Lower leg skin (tissue), 4 donors: Measurements from ENCODE around the gene BFSP2. TPM values are rescaled to one million over a fixed set of nuclear protein-coding genes. Genes with fewer than 3 reads are reported as not detected.

Experiments used
- DNase-seq, 2 donors: peaks; one replicate each; pipeline ENCODE4 v3.0.0-alpha.2; 2019; ENCODE audit warnings: low spot score in 2 of 2
- H3K4me3 ChIP-seq: fragments of 200-600 bp; sonication (generic); 2 replicates; pipeline ENCODE4 v1.5.1; 2017; ENCODE audit warnings: mild to moderate bottlenecking, low read depth; ENCODE audit not compliant: poor library complexity, severe bottlenecking
- POLR2A ChIP-seq, 2 donors: fragments of 450-650 bp; IDR thresholded peaks; one replicate each; pipeline ENCODE4 v1.6.1; 2016 to 2017; ENCODE audit warnings: antibody characterized with exemption in 2 of 2, mild to moderate bottlenecking in 1 of 2, moderate library complexity in 1 of 2
- WGBS, 2 donors: methylation state at CpG; one replicate each; pipeline ENCODE4 v1.1.5; 2018; 5-methylcytosine and 5-hydroxymethylcytosine counted together
- intact Hi-C: fragments of 100-400 bp; cut with DNase I; formaldehyde crosslinking; loops from one replicate; pipeline ENCODE4 v1.15.0; 2023; ENCODE audit warnings: low total_unique reads
- total RNA-seq, 4 donors: library from RNA; depleted of rRNA; stranded (reverse); fragments of >200 nt; gene quantifications; one replicate each; pipeline ENCODE4 v1.1.0, GENCODE V29; 2016
- TF ChIP-seq, protein P1 (sequence below), 3 donors: fragments of 450-650 bp; IDR thresholded peaks; one replicate each; pipeline ENCODE4 v1.5.1; 2016; ENCODE audit warnings: antibody characterized with exemption in 3 of 3, mild to moderate bottlenecking in 3 of 3, moderate library complexity in 2 of 3

Gene BFSP2
- total RNA-seq, 4 donors from 2014 or later: not detected

DNA sequence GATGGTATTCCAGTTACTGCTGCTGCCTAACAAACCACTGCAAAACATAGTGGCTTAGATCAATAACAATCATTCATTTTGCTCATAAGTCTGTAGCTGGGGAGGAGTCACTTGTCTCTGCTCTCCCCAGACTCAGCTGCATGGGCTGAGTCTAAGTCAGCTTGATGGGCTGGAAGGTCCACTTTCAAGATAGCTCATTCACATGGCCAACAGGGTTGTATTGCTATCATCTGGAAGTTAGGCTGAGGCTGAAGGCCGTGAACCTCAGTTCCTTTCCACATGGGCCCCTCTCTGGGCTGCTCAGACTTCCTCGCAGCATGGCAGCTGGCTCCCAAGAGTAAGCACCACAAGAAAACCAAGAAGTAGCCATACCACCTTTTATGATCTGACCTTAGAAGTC is 28.7 kb upstream of the BFSP2 start:
- TF ChIP-seq POLR2A (IDR thresholded peaks at IDR 0.05): no peak
- TF ChIP-seq, protein P1, sequence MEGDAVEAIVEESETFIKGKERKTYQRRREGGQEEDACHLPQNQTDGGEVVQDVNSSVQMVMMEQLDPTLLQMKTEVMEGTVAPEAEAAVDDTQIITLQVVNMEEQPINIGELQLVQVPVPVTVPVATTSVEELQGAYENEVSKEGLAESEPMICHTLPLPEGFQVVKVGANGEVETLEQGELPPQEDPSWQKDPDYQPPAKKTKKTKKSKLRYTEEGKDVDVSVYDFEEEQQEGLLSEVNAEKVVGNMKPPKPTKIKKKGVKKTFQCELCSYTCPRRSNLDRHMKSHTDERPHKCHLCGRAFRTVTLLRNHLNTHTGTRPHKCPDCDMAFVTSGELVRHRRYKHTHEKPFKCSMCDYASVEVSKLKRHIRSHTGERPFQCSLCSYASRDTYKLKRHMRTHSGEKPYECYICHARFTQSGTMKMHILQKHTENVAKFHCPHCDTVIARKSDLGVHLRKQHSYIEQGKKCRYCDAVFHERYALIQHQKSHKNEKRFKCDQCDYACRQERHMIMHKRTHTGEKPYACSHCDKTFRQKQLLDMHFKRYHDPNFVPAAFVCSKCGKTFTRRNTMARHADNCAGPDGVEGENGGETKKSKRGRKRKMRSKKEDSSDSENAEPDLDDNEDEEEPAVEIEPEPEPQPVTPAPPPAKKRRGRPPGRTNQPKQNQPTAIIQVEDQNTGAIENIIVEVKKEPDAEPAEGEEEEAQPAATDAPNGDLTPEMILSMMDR (IDR thresholded peaks at IDR 0.05): no peak
- H3K4me3 ChIP-seq: no peak overlapping the region
- no peak for DNase-seq
- 88 to 97% methylated on average over 2 of the region's 2 CpGs for WGBS, 2 donors
- intact Hi-C loops: no loop called here

DNA sequence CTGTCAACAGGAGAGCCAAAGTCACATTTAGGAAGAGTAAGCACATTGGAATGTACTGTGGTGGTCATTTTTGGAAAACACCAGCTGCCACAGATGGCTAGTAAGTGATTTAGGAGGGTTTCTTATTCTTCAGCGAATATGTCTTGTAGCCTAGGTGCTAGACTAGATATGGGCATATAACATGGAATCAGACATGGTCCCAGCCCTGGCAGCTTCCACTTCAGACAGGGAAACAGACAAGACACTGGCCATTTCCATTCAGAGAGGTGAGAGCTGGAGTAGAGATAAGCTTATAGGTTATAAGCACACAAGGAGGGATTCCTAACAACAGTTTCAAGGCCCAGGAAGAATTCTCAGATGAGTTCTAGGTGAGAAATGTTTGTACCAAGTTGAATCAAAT is 28.2 kb upstream of the BFSP2 start:
- TF ChIP-seq, protein P1 (IDR thresholded peaks at IDR 0.05): no peak
- TF ChIP-seq POLR2A (IDR thresholded peaks at IDR 0.05): no peak
- 94 to 97% methylated on average over 1 of the region's 1 CpG for WGBS, 2 donors
- intact Hi-C loops: no loop called here
- H3K4me3 ChIP-seq: no peak overlapping the region
- DNase-seq: no peak

DNA sequence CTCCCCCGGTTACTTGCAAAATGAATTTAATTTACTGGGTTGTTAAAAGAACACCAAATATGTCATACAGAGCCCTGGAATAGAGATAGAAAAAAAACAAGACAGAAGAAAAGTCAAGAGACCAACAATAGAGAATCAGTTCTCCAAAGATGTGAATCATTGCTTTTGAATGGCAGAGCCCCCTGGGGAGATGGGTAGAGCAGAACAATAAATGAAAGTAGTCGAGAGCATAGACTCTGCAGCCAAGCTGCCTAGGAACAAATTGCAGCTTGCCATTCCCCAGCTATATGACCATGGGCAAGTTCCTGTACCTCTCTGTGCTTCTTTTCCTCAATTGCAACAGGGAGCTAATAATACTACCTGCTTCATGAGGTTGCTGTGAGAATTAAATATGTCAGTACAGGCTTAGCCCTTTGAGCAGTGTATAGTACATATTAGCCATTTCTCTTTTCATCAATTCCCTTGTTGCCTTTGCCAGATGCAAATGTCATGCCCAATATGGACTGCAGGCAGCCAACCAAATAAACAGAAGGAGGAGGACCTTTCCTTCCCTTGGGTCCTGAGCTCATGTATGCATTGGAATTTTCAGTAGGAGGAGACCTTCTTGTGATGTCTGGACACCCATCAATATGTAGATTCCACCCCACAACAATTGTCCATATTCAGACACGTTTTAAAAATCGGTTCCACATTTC is 25.0 kb upstream of the BFSP2 start:
- DNase-seq: no peak
- intact Hi-C loops: loop anchor here (5.0 kb wide), 1 partner anchor 833 kb away; no protein-coding TSS in a partner anchor
- TF ChIP-seq, protein P1 (IDR thresholded peaks at IDR 0.05): no peak
- no peak for TF ChIP-seq POLR2A (IDR thresholded peaks at IDR 0.05)
- 59 to 69% methylated on average over 4 of the region's 4 CpGs for WGBS, 2 donors
- no peak overlapping the region for H3K4me3 ChIP-seq

DNA sequence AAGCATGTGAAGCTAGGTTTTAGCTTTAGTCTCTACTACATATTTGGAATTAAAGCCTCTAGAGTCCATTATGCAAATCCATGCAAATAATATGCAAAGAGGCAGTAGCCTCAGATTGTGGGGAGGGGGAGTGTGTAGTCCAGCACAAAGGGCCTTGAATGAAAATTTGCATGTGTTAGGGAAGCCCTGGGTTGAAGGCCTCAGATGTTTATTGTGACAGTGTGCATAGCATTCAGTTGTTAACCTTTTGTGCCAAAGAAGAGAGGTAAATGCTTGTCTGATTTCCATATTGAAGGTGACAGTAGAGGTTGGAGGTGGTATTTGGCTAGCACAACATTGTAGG is 24.5 kb upstream of the BFSP2 start:
- DNase-seq: no peak
- intact Hi-C loops: loop anchor here (5.0 kb wide), 1 partner anchor 833 kb away; no protein-coding TSS in a partner anchor
- no peak overlapping the region for H3K4me3 ChIP-seq
- TF ChIP-seq, protein P1 (IDR thresholded peaks at IDR 0.05): no peak
- no peak for TF ChIP-seq POLR2A (IDR thresholded peaks at IDR 0.05)

DNA sequence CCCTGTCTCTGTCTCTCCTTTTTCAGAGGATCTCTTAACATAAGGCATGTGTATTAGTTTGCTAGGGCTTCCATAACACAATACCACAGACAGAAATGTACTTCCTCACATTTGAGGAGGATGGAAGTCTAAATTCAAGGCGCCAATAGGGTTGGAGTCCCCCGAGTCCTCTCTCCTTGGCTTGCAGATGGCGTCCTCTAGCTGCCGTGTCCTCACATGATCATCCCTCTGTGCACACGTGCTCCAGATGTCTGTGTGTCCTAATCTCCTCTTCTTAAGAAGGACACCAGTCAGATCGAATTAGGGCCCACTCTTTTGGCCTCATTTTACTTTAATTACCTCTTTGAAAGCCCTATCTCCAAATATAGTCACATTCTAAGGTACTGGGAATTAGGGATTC is 23.0 kb upstream of the BFSP2 start:
- intact Hi-C loops: loop anchor here (5.0 kb wide), 1 partner anchor 835 kb away; no protein-coding TSS in a partner anchor
- TF ChIP-seq POLR2A (IDR thresholded peaks at IDR 0.05): no peak
- TF ChIP-seq, protein P1 (IDR thresholded peaks at IDR 0.05): no peak
- WGBS, 2 donors: 57 to 61% methylated on average over 6 of the region's 6 CpGs

DNA sequence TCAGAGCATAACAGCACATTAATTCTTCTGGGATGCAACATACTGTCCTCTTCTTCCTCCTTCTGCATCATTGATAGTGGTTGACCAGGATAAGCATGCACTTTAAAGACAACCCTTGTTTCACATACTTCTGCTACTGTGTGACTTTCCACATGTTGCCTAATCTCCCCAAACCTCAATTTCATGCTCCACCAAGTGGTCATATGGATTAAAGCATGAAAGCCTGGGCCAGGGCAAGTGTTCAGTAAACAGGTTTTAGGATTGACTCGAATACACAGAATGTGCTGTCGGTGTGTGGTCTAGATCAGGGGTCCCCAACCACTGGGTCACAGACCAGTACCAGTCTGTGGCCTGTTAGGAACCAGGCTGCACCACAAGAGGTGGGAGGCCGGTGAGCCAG is 22.5 kb upstream of the BFSP2 start:
- DNase-seq: no peak
- no peak for TF ChIP-seq POLR2A (IDR thresholded peaks at IDR 0.05)
- TF ChIP-seq, protein P1 (IDR thresholded peaks at IDR 0.05): no peak
- H3K4me3 ChIP-seq: no peak overlapping the region
- intact Hi-C loops: loop anchor here (5.0 kb wide), 1 partner anchor 835 kb away; no protein-coding TSS in a partner anchor
- 59 to 68% methylated on average over 3 of the region's 3 CpGs for WGBS, 2 donors

More for the DNA sequence above, 23.0 kb upstream of the BFSP2 start:
- H3K4me3 ChIP-seq: no peak overlapping the region
- DNase-seq: no peak
